NB4 (cell line): Measurements from ENCODE around the gene CSHL1.

Experiments
- MYC ChIP-seq: IDR thresholded peaks from 2 replicates; pipeline ENCODE4 v1.6.1; 2011; ENCODE audit warnings: low read depth, low read length
- POLR2A ChIP-seq: IDR thresholded peaks from 2 replicates; pipeline ENCODE4 v1.6.1; 2011; ENCODE audit warnings: mild to moderate bottlenecking; ENCODE audit not compliant: insufficient read length; ENCODE audit errors: extremely low read depth
- TF ChIP-seq, protein P1 (sequence below): IDR thresholded peaks from one replicate; pipeline ENCODE4 v1.5.1; 2012; ENCODE audit warnings: low read depth, low read length
- TF ChIP-seq, protein P2 (sequence below): IDR thresholded peaks from 2 replicates; pipeline ENCODE4 v1.6.1; 2011; ENCODE audit warnings: low read depth, low read length

DNA sequence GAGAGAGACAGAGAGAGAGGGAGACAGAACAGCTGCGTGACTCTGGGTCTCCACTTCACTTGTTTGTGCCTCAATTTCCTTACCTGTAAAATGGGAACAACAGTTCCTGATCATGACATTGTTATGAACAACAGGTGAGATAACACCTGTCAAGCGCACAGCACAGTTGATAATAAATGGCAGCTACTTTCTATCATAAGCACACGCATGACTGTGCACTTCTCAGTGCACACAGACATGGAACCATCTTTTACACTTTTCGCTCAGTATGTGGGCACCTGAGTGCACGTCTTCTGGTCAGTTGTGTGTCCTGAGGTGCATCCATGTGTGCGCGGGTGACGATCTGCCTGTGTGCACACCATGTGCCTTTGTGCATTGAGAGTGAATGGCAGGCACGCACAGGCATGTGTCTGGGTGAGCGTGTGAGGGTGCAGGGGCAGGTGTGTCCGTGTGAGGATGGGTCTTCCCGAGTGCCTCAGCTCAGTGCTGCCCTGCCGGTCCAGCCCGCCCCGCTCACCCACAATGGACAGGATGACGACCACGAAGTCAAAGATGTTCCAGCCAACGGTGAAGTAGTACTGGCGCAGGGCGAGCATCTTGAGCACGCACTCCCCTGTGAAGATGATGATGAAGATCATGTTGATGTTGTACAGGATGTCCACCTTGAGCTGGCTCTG lies 31.4 kb upstream of the CSHL1 start:
- TF ChIP-seq, protein P1, sequence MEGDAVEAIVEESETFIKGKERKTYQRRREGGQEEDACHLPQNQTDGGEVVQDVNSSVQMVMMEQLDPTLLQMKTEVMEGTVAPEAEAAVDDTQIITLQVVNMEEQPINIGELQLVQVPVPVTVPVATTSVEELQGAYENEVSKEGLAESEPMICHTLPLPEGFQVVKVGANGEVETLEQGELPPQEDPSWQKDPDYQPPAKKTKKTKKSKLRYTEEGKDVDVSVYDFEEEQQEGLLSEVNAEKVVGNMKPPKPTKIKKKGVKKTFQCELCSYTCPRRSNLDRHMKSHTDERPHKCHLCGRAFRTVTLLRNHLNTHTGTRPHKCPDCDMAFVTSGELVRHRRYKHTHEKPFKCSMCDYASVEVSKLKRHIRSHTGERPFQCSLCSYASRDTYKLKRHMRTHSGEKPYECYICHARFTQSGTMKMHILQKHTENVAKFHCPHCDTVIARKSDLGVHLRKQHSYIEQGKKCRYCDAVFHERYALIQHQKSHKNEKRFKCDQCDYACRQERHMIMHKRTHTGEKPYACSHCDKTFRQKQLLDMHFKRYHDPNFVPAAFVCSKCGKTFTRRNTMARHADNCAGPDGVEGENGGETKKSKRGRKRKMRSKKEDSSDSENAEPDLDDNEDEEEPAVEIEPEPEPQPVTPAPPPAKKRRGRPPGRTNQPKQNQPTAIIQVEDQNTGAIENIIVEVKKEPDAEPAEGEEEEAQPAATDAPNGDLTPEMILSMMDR = no peak
- TF ChIP-seq POLR2A (no peak), MYC (no peak)
- TF ChIP-seq, protein P2, sequence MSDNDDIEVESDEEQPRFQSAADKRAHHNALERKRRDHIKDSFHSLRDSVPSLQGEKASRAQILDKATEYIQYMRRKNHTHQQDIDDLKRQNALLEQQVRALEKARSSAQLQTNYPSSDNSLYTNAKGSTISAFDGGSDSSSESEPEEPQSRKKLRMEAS = no peak
